Stimulated activated CD8-positive, alpha-beta memory T cell treated with anti-CD3 and anti-CD28 coated beads, Interleukin-12 subunit alpha, Interleukin-12 subunit beta, amount 100 ng/mL, for 1 hour (primary cell): ENCODE measurements around the gene FOXO3B.
A peak's percentile ranks its signal among the peaks of the same experiment; 100 is the strongest.
"Not testable (repeated sequence)": the region's sequence is repeated elsewhere in the genome, so short reads cannot be mapped to it uniquely, and the experiment has no call there.

Source experiments
- DNase-seq: peaks from one replicate; pipeline ENCODE4 v3.0.0-alpha.2; 2020; ENCODE audit warnings: low read depth

The FOXO3B gene

GRCh38 chr17:18681767-18682571, at the start of gene FOXO3B:
Gene FOXO3B (minus strand): TSS chr17:18682314. CDS start chr17:18681651, 663 bp downstream.
- DNase-seq: peak; percentile 27

GRCh38 chr17:18723509-18723908, 41.4 kb upstream of the FOXO3B start:
- DNase-seq: not testable (repeated sequence)

- DNase-seq: not testable (repeated sequence)
Observed at GRCh38 chr17:18722612-18723011, 40.5 kb upstream of the FOXO3B start.

- not testable (repeated sequence) for DNase-seq
Observed at GRCh38 chr17:18721775-18722547, 39.8 kb upstream of the FOXO3B start.

GRCh38 chr17:18719428-18720110, 37.5 kb upstream of the FOXO3B start:
- not testable (repeated sequence) for DNase-seq

- not testable (repeated sequence) for DNase-seq
Observed at GRCh38 chr17:18718643-18719427, 36.7 kb upstream of the FOXO3B start.

GRCh38 chr17:18712354-18712999, 30.4 kb upstream of the FOXO3B start:
- peak; percentile 33 for DNase-seq

GRCh38 chr17:18708215-18708614, 26.1 kb upstream of the FOXO3B start:
- DNase-seq: not testable (repeated sequence)

- DNase-seq: not testable (repeated sequence)
Observed at GRCh38 chr17:18705955-18706354, 23.8 kb upstream of the FOXO3B start.

- not testable (repeated sequence) for DNase-seq
Observed at GRCh38 chr17:18698473-18699103, 16.5 kb upstream of the FOXO3B start.

GRCh38 chr17:18695143-18695542, 13.0 kb upstream of the FOXO3B start:
- not testable (repeated sequence) for DNase-seq

GRCh38 chr17:18682668-18683067, 554 bp upstream of the FOXO3B start:
- DNase-seq: not testable (repeated sequence)

GRCh38 chr17:18677381-18677780, 4.7 kb downstream of the FOXO3B start:
- DNase-seq: not testable (repeated sequence)

- DNase-seq: not testable (repeated sequence)
Observed at GRCh38 chr17:18676928-18677327, 5.2 kb downstream of the FOXO3B start.

- not testable (repeated sequence) for DNase-seq
Observed at GRCh38 chr17:18672395-18673227, 9.5 kb downstream of the FOXO3B start.

- not testable (repeated sequence) for DNase-seq
Observed at GRCh38 chr17:18668625-18669024, 13.5 kb downstream of the FOXO3B start.

GRCh38 chr17:18667535-18667934, 14.6 kb downstream of the FOXO3B start:
- DNase-seq: not testable (repeated sequence)

GRCh38 chr17:18666326-18666725, 15.8 kb downstream of the FOXO3B start:
- DNase-seq: not testable (repeated sequence)

- not testable (repeated sequence) for DNase-seq
Observed at GRCh38 chr17:18661924-18662624, 20.0 kb downstream of the FOXO3B start.
